Measurements from ENCODE around the gene ZFAND3.

GRCh38 chr6:37971711-37972390 is 152.3 kb downstream of the ZFAND3 start:
- no peak for TF ChIP-seq EZH2 (IDR thresholded peaks at IDR 0.05; ENCODE audit: borderline replicate concordance, low read depth, low read length, severe bottlenecking)
- TF ChIP-seq, protein P1, sequence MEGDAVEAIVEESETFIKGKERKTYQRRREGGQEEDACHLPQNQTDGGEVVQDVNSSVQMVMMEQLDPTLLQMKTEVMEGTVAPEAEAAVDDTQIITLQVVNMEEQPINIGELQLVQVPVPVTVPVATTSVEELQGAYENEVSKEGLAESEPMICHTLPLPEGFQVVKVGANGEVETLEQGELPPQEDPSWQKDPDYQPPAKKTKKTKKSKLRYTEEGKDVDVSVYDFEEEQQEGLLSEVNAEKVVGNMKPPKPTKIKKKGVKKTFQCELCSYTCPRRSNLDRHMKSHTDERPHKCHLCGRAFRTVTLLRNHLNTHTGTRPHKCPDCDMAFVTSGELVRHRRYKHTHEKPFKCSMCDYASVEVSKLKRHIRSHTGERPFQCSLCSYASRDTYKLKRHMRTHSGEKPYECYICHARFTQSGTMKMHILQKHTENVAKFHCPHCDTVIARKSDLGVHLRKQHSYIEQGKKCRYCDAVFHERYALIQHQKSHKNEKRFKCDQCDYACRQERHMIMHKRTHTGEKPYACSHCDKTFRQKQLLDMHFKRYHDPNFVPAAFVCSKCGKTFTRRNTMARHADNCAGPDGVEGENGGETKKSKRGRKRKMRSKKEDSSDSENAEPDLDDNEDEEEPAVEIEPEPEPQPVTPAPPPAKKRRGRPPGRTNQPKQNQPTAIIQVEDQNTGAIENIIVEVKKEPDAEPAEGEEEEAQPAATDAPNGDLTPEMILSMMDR (IDR thresholded peaks at IDR 0.05; ENCODE audit: borderline replicate concordance, extremely low read depth, low read length, poor library complexity, severe bottlenecking), result no peak
